GM12873 (cell line): ENCODE results near the gene PPFIA1.

Source experiments
- TF ChIP-seq, protein P1 (sequence below): IDR thresholded peaks from 2 replicates; pipeline ENCODE4 v1.5.1; 2012; ENCODE audit warnings: low read depth, mild to moderate bottlenecking, moderate library complexity, low read length, control low read depth; ENCODE audit not compliant: insufficient read depth; ENCODE audit errors: missing control alignments

PPFIA1 gene

DNA sequence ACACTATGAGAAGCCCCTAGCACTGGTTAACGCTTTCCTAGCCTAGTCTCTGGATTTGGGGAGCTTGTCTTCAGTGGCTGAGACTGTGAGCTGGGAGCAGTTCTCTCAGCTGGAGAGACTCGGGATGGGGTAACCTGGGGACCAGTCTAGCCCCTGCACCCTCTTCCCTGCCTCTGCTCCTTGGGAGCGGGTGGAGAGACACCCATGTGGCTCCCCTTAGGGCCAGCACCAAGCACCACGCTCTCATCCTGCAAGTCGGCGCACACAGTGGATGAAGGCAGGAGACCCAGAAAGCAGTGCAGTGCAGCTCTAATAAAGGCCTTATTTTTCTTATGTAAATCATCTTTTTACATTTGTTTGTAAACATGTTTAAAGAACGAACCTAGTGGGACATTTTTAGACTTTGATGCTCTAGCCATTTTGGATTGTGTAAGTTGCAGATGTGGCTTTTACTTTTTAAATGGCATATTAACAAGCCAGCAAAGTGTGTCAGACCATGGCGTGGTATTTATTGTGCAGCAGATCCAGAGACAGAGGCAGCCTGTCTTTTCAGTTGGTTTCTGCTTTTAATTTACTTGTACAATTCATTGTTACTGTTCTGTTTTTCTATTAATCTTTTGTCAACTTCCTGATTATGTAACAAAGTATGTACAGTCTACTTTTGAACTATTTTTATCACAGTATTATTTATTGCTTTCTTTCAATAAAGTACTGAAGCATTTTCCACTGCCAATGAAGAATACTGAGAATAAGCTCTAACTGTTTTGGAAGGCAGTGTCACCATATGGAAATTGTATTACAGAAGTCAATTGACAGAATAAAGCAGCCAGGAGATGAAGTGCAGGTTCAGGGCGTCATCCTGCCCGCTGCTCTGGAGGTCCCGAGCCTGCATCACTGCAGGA, 113.4 kb downstream of the PPFIA1 start:
- TF ChIP-seq, protein P1, sequence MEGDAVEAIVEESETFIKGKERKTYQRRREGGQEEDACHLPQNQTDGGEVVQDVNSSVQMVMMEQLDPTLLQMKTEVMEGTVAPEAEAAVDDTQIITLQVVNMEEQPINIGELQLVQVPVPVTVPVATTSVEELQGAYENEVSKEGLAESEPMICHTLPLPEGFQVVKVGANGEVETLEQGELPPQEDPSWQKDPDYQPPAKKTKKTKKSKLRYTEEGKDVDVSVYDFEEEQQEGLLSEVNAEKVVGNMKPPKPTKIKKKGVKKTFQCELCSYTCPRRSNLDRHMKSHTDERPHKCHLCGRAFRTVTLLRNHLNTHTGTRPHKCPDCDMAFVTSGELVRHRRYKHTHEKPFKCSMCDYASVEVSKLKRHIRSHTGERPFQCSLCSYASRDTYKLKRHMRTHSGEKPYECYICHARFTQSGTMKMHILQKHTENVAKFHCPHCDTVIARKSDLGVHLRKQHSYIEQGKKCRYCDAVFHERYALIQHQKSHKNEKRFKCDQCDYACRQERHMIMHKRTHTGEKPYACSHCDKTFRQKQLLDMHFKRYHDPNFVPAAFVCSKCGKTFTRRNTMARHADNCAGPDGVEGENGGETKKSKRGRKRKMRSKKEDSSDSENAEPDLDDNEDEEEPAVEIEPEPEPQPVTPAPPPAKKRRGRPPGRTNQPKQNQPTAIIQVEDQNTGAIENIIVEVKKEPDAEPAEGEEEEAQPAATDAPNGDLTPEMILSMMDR = no peak

DNA sequence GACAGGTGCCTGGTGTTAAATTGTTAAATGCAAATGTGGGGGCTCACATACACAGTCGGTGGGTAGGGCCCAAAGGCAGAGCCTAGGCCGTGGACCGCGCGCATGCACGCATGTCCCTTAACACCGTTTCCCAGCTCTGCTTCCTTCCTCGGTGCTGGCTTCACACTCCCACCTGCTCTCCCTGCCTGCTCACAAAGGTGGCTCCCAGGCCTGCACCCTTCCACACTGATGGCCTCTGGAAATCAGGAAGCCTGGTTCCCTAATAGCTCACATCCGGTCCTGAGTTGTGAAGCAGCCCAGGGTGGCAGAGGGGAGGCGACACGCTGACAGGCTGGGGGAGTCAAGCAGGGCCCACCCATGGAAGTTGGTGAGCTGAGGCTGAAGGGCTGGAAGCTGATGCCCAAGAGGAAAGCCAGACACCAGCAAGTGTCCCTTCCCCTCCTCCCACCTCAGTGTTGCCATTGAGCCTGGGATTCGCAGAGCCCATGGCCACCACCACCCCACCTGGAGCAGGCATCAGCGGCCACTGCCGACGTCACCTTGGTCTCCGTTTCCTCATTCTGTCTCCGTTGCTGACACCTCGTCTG, 114.2 kb downstream of the PPFIA1 start:
- TF ChIP-seq, protein P1 = no peak

DNA sequence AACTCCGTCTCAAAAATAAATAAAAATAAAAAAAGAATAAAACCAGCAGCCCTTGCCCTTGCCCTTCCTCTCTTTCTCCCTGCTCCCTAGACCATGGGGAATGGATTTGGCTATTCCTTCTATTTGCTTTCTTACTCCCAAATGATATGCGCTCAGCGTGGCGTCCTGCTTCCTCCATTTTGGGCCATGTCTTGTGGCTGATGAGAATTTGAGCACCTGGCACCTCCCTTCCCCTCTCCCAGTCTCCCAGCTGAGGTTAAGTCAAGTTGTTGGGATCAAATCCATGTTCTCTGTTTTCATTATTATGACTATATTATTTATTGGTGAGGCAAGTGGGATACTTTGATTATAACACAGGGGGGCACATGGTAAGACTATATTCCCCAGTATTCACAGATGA, 117.1 kb downstream of the PPFIA1 start:
- TF ChIP-seq, protein P1 = no peak

DNA sequence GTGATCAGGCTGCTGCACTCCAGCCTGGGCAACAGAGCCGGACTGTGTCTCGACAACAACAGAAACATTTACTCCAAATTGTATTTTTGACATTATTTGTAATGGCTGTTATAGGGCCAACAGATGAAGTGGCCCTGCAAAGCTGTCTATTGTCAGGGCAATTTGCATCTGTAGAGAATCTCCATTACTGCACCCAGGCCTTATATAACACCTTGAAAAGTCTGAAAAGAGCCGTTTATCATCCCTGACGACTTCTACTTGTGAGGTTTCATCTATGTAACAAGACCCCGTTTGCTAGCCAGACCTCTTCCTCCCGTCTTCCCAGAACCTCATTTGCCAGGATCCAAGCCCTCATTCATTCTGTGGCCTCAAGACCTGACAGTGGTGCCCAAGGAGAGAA, 118.7 kb downstream of the PPFIA1 start:
- TF ChIP-seq, protein P1 = no peak

DNA sequence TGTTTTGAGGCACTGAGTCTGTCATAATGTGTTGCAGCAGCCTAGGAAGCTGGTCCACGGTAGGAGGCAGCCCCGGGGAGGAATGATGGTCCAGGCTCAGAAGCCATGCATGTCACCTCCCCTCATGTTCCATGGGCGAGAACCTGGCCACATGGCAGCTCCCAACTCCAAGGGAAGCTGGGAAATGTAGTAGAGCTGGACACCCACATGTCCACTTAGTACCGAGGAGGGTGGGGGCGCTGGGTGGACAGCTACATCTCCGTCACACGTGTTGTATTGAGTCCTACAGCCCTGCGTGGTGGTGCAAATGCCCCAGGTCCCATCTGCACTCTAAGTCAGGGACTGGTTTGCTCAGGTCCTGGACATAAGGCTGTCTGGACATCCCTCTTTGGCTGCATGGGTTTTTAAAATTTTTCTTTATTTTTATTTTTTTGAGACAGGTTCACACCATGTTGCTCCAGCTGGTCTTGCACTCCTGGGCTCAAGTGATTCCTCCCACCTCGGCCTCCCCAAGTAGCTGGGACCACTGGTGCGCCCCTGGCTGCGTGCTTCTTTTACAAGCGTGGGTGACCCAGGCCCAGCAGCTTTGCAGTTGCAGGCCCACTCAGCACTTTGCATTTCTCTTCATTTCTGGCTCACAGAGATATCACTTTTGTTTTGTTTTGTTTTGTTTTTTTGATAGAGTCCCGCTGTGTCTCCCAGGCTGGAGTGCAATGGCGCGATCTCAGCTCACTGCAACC, 123.9 kb downstream of the PPFIA1 start:
- TF ChIP-seq, protein P1 = no peak

DNA sequence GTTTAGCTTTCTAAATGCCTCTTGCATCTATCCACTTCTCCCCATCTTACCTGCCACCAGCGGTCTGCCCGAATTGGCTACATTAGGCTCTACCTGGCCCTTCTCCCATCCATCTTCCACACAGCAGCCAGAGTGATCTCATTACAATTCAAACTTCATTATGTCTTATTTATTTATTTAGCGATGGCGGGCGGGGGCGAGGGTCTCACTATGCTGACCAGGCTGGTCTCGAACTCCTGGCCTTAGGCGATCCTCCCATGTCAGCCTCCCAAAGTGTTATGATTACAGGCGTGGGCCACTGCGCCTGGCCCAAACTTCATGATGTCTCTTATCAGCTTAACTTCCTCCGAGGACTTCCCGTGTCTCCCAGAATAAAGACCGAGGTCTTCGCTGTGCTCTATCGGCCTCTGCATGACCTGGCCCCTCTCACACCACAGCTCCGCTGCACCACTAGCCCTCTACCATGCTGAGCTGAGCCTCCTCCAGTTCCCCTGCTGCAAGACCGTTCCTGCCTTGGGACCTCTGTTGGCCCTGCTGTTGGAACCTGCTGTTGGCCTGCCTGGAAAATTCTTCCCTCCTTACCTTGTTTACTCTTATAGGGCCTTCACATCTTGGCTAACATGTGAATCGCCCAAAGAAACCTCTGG, 127.0 kb downstream of the PPFIA1 start:
- TF ChIP-seq, protein P1 = no peak
